HepG2 (cell line): Measurements from ENCODE around the gene AGER. TPM values are rescaled to one million over a fixed set of nuclear protein-coding genes. Genes with fewer than 3 reads are reported as not detected.
A peak's percentile ranks its signal among the peaks of the same experiment; 100 is the strongest.

Experiments used
- CCAR2 ChIP-seq: fragments of 200-400 bp; formaldehyde crosslinking; optimal IDR thresholded peaks from 2 replicates; pipeline ENCODE3; 2018; ENCODE audit warnings: low read depth, mild to moderate bottlenecking, low read length, moderate library complexity
- HOXA9 ChIP-seq: sonication (generic); formaldehyde crosslinking; IDR thresholded peaks from 2 replicates; pipeline ENCODE4 v1.8.1; 2022; ENCODE audit warnings: missing genetic modification reagents, mild to moderate bottlenecking, moderate library complexity, borderline replicate concordance
- MAFK ChIP-seq, 2 experiments: IDR thresholded peaks in 1 of 2; conservative IDR thresholded peaks in 1 of 2; 2 replicates each; pipeline ENCODE4 v1.6.1; 2011; ENCODE audit warnings: improper control_type of control experiment in 2 of 2, low read length in 2 of 2
- MTA3 ChIP-seq: sonication (generic); formaldehyde crosslinking; IDR thresholded peaks from 2 replicates; pipeline ENCODE4 v1.4.0; 2020; ENCODE audit warnings: missing genetic modification reagents
- NKX3-1 ChIP-seq: sonication (generic); formaldehyde crosslinking; IDR thresholded peaks from 2 replicates; pipeline ENCODE4 v1.5.0; 2020; ENCODE audit warnings: missing genetic modification reagents
- SIX4 ChIP-seq: sonication (generic); formaldehyde crosslinking; IDR thresholded peaks from 2 replicates; pipeline ENCODE4 v1.4.0; 2020; ENCODE audit warnings: missing genetic modification reagents
- SP1 ChIP-seq, 2 experiments: fragments of 450-650 bp in 1 of 2; sonication (generic) in 1 of 2; formaldehyde crosslinking in 1 of 2; IDR thresholded peaks; 2 replicates each; pipeline versions ENCODE4 v1.4.0 to v1.6.1; 2016 to 2020; ENCODE audit warnings: missing genetic modification reagents in 1 of 2
- SRSF1 ChIP-seq: fragments of 200-400 bp; formaldehyde crosslinking; optimal IDR thresholded peaks from 2 replicates; pipeline ENCODE3; 2017; ENCODE audit warnings: mild to moderate bottlenecking, low read depth, low read length, moderate library complexity
- U2AF1 ChIP-seq: fragments of 200-400 bp; formaldehyde crosslinking; optimal IDR thresholded peaks from 2 replicates; pipeline ENCODE3; 2017; ENCODE audit warnings: mild to moderate bottlenecking, low read depth, low read length
- ZMYM4 ChIP-seq: sonication (generic); formaldehyde crosslinking; IDR thresholded peaks from 2 replicates; pipeline ENCODE4 v1.8.1; 2023; ENCODE audit warnings: mild to moderate bottlenecking, missing genetic modification reagents
- ZNF138 ChIP-seq: sonication (generic); formaldehyde crosslinking; IDR thresholded peaks from 2 replicates; pipeline ENCODE4 v1.5.0; 2020; ENCODE audit warnings: mild to moderate bottlenecking, low read depth, missing genetic modification reagents
- ZNF256 ChIP-seq: sonication (generic); formaldehyde crosslinking; conservative IDR thresholded peaks from 2 replicates; pipeline ENCODE4 v1.4.0; 2020; ENCODE audit warnings: missing genetic modification reagents
- ZNF430 ChIP-seq: sonication (generic); formaldehyde crosslinking; IDR thresholded peaks from 2 replicates; pipeline ENCODE4 v1.9.0; 2021; ENCODE audit warnings: mild to moderate bottlenecking, missing genetic modification reagents
- ZNF782 ChIP-seq: sonication (generic); formaldehyde crosslinking; IDR thresholded peaks from 2 replicates; pipeline ENCODE4 v1.4.0; 2020; ENCODE audit warnings: missing genetic modification reagents, mild to moderate bottlenecking, borderline replicate concordance
- polyA plus RNA-seq, 8 experiments: library from polyadenylated mRNA; depleted of rRNA in 3 of 8; stranded (reverse) in 7 of 8; unstranded in 1 of 8; fragments of >200 nt; fragmentation: Illumina TruSeq in 4 of 8; extraction: Trizol in 4 of 8; gene quantifications; 2 replicates each; pipeline versions ENCODE4 v1.2.1 to v1.2.3, GENCODE V29; 2011 to 2016; ENCODE audit warnings: low read depth in 4 of 8, missing spikeins in 1 of 8, mixed read lengths in 1 of 8; ENCODE audit not compliant: insufficient read depth in 1 of 8
- total RNA-seq, 5 experiments: library from RNA; depleted of rRNA; stranded (reverse); fragments of >200 nt; fragmentation: Illumina TruSeq; extraction: Trizol; gene quantifications; 2 replicates each; pipeline ENCODE4 v1.2.3, GENCODE V29; 2016; ENCODE audit warnings: low read depth in 1 of 5
- TF ChIP-seq, protein P1 (sequence below): IDR thresholded peaks from 2 replicates; pipeline ENCODE4 v1.6.1; 2016; ENCODE audit warnings: control low read depth
- TF ChIP-seq, protein P2 (sequence below): sonication (generic); formaldehyde crosslinking; IDR thresholded peaks from 2 replicates; pipeline ENCODE4 v1.4.0; 2020; ENCODE audit warnings: missing genetic modification reagents, borderline replicate concordance
- TF ChIP-seq, protein P3 (sequence below): sonication (generic); formaldehyde crosslinking; IDR thresholded peaks from 2 replicates; pipeline ENCODE4 v1.8.1; 2023; ENCODE audit warnings: mild to moderate bottlenecking, missing genetic modification reagents
- TF ChIP-seq, protein P4 (sequence below): sonication (generic); formaldehyde crosslinking; IDR thresholded peaks from 2 replicates; pipeline ENCODE4 v1.4.0; 2020; ENCODE audit warnings: mild to moderate bottlenecking, missing genetic modification reagents

Gene AGER
- total and polyA plus RNA-seq, 2 of the 13 experiments (the other 11 are each of a cell fraction or from before 2014, with no cell fraction given): 1.9 to 5.1 TPM

DNA sequence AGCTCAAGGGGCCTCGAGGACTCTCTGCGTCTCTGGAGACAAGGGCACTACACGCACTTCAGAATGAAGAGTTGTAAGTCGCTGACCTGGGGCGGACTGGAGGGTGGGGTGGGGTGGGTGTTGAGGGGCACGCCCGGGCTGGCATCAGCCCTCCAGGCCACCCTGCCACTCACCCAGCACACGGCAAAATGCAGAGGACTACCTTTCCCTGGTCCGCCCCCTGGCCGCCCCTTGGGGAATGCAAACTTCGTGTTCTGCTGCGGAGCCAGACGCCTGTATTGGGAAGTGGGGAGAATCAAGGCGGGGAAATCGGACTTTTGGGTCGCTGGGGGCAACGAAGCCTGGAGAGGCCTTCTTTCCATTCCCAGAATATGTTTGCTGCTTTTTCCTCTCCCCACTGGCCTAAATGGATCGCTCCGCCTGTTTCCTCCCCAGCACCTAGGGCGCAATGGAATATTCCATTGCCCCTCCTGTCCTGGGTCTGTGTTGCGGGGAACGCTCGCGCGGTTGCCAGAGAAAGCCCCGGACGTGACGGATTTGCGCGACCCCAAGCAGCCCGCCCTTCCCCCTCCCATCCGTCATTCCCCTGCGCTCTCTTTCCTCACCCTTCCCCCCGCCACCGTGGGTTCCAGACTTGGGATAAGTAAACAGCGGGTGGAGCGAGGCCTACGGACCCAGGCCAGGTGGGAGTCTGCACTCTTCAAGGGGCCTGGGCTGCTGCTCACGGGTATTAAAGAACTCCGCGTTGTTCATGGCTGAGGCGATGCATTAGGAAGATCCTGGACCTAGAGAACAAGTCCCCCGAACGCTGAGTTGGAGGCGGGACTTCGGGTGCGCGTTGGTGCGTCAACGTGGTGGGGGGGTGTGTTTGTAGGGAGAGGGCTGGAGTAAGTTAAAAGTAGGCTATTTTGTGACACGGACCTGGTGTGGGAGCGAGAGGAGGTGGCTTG is 30.2 kb downstream of the AGER start, which contains the start of gene PPT2 (continued):
- TF ChIP-seq SP1 (IDR thresholded peaks at IDR 0.05): no peak
- TF ChIP-seq SP1 (CRISPR knock-in tag; IDR thresholded peaks at IDR 0.05): peak; percentile 77
- no peak; the same call in 1 of the 2 replicates for TF ChIP-seq HOXA9
- TF ChIP-seq, protein P1, sequence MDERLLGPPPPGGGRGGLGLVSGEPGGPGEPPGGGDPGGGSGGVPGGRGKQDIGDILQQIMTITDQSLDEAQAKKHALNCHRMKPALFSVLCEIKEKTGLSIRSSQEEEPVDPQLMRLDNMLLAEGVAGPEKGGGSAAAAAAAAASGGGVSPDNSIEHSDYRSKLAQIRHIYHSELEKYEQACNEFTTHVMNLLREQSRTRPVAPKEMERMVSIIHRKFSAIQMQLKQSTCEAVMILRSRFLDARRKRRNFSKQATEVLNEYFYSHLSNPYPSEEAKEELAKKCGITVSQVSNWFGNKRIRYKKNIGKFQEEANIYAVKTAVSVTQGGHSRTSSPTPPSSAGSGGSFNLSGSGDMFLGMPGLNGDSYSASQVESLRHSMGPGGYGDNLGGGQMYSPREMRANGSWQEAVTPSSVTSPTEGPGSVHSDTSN (CRISPR knock-in tag): peak; percentile 52; the same call in 1 of the 2 replicates
- TF ChIP-seq, protein P2, sequence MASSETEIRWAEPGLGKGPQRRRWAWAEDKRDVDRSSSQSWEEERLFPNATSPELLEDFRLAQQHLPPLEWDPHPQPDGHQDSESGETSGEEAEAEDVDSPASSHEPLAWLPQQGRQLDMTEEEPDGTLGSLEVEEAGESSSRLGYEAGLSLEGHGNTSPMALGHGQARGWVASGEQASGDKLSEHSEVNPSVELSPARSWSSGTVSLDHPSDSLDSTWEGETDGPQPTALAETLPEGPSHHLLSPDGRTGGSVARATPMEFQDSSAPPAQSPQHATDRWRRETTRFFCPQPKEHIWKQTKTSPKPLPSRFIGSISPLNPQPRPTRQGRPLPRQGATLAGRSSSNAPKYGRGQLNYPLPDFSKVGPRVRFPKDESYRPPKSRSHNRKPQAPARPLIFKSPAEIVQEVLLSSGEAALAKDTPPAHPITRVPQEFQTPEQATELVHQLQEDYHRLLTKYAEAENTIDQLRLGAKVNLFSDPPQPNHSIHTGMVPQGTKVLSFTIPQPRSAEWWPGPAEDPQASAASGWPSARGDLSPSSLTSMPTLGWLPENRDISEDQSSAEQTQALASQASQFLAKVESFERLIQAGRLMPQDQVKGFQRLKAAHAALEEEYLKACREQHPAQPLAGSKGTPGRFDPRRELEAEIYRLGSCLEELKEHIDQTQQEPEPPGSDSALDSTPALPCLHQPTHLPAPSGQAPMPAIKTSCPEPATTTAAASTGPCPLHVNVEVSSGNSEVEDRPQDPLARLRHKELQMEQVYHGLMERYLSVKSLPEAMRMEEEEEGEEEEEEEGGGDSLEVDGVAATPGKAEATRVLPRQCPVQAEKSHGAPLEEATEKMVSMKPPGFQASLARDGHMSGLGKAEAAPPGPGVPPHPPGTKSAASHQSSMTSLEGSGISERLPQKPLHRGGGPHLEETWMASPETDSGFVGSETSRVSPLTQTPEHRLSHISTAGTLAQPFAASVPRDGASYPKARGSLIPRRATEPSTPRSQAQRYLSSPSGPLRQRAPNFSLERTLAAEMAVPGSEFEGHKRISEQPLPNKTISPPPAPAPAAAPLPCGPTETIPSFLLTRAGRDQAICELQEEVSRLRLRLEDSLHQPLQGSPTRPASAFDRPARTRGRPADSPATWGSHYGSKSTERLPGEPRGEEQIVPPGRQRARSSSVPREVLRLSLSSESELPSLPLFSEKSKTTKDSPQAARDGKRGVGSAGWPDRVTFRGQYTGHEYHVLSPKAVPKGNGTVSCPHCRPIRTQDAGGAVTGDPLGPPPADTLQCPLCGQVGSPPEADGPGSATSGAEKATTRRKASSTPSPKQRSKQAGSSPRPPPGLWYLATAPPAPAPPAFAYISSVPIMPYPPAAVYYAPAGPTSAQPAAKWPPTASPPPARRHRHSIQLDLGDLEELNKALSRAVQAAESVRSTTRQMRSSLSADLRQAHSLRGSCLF (CRISPR knock-in tag): peak; percentile 24; the same call in 1 of the 2 replicates
- TF ChIP-seq U2AF1: no peak
- peak; percentile 81; the same call in 1 of the 2 replicates for TF ChIP-seq ZNF782
- TF ChIP-seq NKX3-1 (CRISPR knock-in tag): peak; percentile 48; the same call in 1 of the 2 replicates
- 0 out of 2 replicates have a peak, but pooled peaks have one; percentile 83 for TF ChIP-seq ZNF138 (CRISPR knock-in tag)
- TF ChIP-seq SIX4 (CRISPR knock-in tag): no peak
- TF ChIP-seq, protein P3, sequence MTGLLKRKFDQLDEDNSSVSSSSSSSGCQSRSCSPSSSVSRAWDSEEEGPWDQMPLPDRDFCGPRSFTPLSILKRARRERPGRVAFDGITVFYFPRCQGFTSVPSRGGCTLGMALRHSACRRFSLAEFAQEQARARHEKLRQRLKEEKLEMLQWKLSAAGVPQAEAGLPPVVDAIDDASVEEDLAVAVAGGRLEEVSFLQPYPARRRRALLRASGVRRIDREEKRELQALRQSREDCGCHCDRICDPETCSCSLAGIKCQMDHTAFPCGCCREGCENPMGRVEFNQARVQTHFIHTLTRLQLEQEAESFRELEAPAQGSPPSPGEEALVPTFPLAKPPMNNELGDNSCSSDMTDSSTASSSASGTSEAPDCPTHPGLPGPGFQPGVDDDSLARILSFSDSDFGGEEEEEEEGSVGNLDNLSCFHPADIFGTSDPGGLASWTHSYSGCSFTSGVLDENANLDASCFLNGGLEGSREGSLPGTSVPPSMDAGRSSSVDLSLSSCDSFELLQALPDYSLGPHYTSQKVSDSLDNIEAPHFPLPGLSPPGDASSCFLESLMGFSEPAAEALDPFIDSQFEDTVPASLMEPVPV (CRISPR knock-in tag): no peak
- no peak for TF ChIP-seq MAFK (conservative IDR thresholded peaks at IDR 0.05 in 1 of 2, IDR thresholded peaks at IDR 0.05 in 1 of 2; ENCODE audit: low read length in 2 of 2)
- TF ChIP-seq SRSF1: no peak
- TF ChIP-seq, protein P4, sequence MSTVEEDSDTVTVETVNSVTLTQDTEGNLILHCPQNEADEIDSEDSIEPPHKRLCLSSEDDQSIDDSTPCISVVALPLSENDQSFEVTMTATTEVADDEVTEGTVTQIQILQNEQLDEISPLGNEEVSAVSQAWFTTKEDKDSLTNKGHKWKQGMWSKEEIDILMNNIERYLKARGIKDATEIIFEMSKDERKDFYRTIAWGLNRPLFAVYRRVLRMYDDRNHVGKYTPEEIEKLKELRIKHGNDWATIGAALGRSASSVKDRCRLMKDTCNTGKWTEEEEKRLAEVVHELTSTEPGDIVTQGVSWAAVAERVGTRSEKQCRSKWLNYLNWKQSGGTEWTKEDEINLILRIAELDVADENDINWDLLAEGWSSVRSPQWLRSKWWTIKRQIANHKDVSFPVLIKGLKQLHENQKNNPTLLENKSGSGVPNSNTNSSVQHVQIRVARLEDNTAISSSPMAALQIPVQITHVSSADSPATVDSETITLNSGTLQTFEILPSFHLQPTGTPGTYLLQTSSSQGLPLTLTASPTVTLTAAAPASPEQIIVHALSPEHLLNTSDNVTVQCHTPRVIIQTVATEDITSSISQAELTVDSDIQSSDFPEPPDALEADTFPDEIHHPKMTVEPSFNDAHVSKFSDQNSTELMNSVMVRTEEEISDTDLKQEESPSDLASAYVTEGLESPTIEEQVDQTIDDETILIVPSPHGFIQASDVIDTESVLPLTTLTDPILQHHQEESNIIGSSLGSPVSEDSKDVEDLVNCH (CRISPR knock-in tag): no peak; the same call in 1 of the 2 replicates
- no peak for TF ChIP-seq CCAR2
- peak; percentile 70 for TF ChIP-seq ZMYM4
- TF ChIP-seq ZNF430 (CRISPR knock-in tag): no peak; the same call in 1 of the 2 replicates
- no peak for TF ChIP-seq MTA3 (CRISPR knock-in tag)
- TF ChIP-seq ZNF256: peak; percentile 78
